ENCODE results near the gene TRIM63.

TRIM63 gene

DNA sequence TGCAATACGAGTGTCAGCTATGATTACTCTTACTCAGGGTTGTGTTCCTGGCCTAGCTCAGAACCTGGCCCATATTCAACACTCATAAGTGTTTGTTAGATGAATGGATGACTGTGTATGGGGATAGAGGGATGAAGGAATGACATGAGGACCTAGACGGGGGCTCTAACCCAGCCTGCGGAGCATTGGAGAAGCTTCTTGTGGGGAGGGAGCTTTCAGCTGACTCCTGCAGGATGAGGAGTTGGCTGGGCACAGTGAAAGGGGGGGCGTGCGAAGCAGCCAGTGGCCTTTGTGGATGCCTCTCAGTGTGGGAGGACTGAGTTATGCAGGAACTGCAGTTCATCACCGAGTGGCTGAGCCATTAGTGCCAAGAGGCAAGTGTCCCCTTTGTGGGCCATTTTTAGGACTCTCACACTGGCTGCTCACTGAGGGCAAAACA, 47.1 kb downstream of the TRIM63 start:
- H3K4me3 ChIP-seq (ENCODE audit: low read depth in 1 of 2, low read length in 2 of 2): no peak overlapping the region
- H3K36me3 ChIP-seq (ENCODE audit: control insufficient read depth in 1 of 2, insufficient read depth in 2 of 2, low read length in 2 of 2): no peaks in the 10 kb centered on the region
- no peak overlapping the region for H3K27ac ChIP-seq (ENCODE audit: low read depth, low read length)
- H3K9me3 ChIP-seq (ENCODE audit: control insufficient read depth in 1 of 2, low read length in 2 of 2): no peaks in the 10 kb centered on the region
- no peak overlapping the region for H3K9ac ChIP-seq (ENCODE audit: low read depth in 1 of 2, low read length in 2 of 2)
- H3K27me3 ChIP-seq (ENCODE audit: control insufficient read depth in 1 of 2, insufficient read depth in 2 of 2, low read length in 2 of 2): no peaks in the 10 kb centered on the region
- H3K4me1 ChIP-seq (ENCODE audit: control insufficient read depth in 1 of 2, insufficient read depth in 2 of 2, low read length in 2 of 2): peaks cover 0 to 6% of the 10 kb centered on the region in 2 donors

DNA sequence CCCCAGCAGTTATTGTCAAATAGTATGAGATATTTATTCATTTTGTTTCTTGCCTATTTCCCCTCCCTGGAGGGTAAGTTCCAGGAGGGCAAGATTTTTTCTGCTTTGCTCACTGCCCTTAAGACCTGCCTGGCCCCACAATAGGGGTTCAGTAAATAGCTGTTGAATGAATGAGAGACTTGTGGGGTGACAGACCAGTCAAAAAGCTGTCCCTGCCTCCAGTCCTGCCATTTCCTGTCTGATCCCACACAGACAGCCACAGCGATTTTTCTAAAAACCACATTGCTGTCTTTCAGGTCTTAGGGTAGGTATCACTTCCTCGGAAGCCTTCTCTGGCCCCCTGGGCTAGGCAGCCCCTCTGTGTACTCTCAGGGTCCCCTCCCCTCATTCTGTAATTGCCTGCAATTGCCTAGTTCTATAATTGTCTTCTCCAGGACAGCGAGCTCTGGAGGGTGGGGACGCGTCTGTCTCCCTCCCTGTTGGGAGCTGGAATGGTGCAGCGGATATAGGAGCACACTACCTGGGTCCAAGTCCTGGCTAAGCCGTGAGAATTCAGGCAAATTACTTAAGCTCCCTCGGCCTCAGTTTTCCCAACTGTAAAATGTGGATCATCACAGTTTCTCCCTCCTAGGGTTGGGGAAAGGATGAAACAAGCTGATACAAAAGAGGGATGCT, 47.7 kb downstream of the TRIM63 start:
- Histone ChIP-seq H3K4me1 (ENCODE audit: control insufficient read depth in 1 of 2, insufficient read depth in 2 of 2, low read length in 2 of 2) (peaks cover 0 to 6% of the 10 kb centered on the region in 2 donors), H3K9ac (ENCODE audit: low read depth in 1 of 2, low read length in 2 of 2) (no peak overlapping the region)

DNA sequence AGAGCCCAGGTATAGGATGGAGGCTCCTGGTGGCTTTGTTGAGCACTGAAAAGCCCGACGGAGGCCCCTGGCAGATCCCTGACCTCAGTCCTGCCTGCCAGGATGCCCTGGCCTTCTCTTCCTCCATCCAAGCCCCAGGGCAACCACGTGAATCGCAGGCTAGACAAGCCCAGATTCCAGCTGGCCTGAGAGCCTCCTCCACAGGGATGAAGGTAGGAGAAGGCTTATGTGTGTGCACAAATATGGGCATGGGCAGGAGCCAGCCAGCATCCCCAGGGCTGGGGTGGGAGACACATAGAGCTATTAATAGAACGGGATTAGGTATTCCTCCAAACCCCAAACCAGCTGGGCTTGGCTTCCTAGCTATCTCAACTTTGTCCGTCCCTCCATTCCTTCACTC, 49.8 kb downstream of the TRIM63 start:
- peaks cover 0 to 6% of the 10 kb centered on the region in 2 donors for H3K4me1 ChIP-seq (ENCODE audit: control insufficient read depth in 1 of 2, insufficient read depth in 2 of 2, low read length in 2 of 2)
- no peak overlapping the region for H3K9ac ChIP-seq (ENCODE audit: low read depth in 1 of 2, low read length in 2 of 2)
- H3K4me3 ChIP-seq (ENCODE audit: low read depth in 1 of 2, low read length in 2 of 2): no peak overlapping the region
- no peaks in the 10 kb centered on the region for H3K9me3 ChIP-seq (ENCODE audit: control insufficient read depth in 1 of 2, low read length in 2 of 2)
- H3K27ac ChIP-seq (ENCODE audit: low read depth, low read length): no peak overlapping the region
- H3K36me3 ChIP-seq (ENCODE audit: control insufficient read depth in 1 of 2, insufficient read depth in 2 of 2, low read length in 2 of 2): no peaks in the 10 kb centered on the region
- H3K27me3 ChIP-seq (ENCODE audit: control insufficient read depth in 1 of 2, insufficient read depth in 2 of 2, low read length in 2 of 2): no peaks in the 10 kb centered on the region

More for the DNA sequence above, 47.7 kb downstream of the TRIM63 start:
- H3K9me3 ChIP-seq (ENCODE audit: control insufficient read depth in 1 of 2, low read length in 2 of 2): no peaks in the 10 kb centered on the region
- H3K27me3 ChIP-seq (ENCODE audit: control insufficient read depth in 1 of 2, insufficient read depth in 2 of 2, low read length in 2 of 2): no peaks in the 10 kb centered on the region
- no peak overlapping the region for H3K27ac ChIP-seq (ENCODE audit: low read depth, low read length)
- H3K36me3 ChIP-seq (ENCODE audit: control insufficient read depth in 1 of 2, insufficient read depth in 2 of 2, low read length in 2 of 2): no peaks in the 10 kb centered on the region
- H3K4me3 ChIP-seq (ENCODE audit: low read depth in 1 of 2, low read length in 2 of 2): no peak overlapping the region

DNA sequence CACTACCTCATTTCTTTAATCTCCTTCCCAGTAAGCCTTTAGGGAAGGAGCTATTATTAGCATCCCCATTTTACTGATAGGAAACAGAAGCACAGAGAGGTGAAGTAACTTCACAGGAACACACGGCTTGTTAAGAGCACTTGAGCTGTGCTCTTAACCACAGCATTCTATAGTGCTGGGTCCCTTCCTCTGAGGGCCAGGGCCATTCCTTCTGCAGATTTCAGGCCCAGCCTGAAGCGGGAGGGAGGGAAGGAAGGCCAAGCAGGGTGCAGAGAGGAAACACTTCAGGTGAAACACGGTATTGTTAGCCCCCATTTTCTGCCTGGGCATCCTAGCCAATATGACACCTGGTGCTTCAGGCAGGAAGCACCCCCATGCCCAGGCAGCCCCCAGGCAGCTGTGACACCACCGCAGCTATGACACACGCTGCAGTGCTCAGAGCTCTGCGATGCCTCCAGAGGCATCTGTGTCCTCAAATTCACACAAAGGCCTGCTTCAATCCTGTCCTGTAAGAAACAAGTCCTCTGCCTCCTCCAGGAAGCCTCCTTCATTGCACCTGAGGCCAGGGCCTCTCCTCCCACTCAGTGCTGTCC, 50.4 kb downstream of the TRIM63 start:
- H3K4me3 ChIP-seq (ENCODE audit: low read depth in 1 of 2, low read length in 2 of 2): no peak overlapping the region
- H3K27ac ChIP-seq (ENCODE audit: low read depth, low read length): no peak overlapping the region
- H3K9ac ChIP-seq (ENCODE audit: low read depth in 1 of 2, low read length in 2 of 2): no peak overlapping the region
- no peaks in the 10 kb centered on the region for H3K36me3 ChIP-seq (ENCODE audit: control insufficient read depth in 1 of 2, insufficient read depth in 2 of 2, low read length in 2 of 2)
- peaks cover 0 to 6% of the 10 kb centered on the region in 2 donors for H3K4me1 ChIP-seq (ENCODE audit: control insufficient read depth in 1 of 2, insufficient read depth in 2 of 2, low read length in 2 of 2)
- no peaks in the 10 kb centered on the region for H3K27me3 ChIP-seq (ENCODE audit: control insufficient read depth in 1 of 2, insufficient read depth in 2 of 2, low read length in 2 of 2)
- no peaks in the 10 kb centered on the region for H3K9me3 ChIP-seq (ENCODE audit: control insufficient read depth in 1 of 2, low read length in 2 of 2)

DNA sequence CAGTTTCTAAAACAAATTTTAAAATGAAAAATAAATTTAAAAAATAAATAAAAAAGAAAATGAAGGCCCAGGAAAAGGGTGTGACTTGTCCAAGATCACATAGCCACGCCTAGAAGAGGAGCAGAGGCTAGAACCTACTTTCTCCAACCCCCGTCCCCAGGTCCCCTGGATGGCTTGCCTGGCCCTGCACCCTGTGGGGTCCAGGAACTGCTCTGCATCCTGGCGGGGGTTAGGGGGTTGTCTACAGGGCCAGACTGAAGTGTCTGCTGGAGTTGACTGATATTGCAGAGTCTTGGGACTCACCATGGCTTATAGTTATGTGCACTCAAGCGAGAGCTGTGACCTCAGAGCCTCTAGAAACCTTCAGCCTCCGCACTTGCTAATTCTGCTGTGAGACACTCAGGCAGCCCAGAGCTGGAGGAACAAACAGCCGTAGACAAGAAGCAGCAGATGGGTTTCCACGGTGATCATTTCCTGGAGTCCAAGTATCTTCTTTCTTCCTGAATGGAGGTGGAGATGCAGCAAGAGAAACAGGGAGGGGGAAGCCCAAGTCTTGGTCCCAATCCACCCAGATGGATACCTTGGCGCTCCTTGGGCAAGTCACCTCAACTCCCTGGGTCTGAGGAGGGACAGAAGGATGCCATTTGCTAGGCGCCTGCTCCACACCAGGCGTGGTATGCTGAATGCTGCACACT, 51.0 kb downstream of the TRIM63 start:
- Histone ChIP-seq H3K27ac (ENCODE audit: low read depth, low read length) (no peak overlapping the region), H3K4me3 (ENCODE audit: low read depth in 1 of 2, low read length in 2 of 2) (no peak overlapping the region), H3K27me3 (ENCODE audit: control insufficient read depth in 1 of 2, insufficient read depth in 2 of 2, low read length in 2 of 2) (no peaks in the 10 kb centered on the region), H3K36me3 (ENCODE audit: control insufficient read depth in 1 of 2, insufficient read depth in 2 of 2, low read length in 2 of 2) (no peaks in the 10 kb centered on the region), H3K9me3 (ENCODE audit: control insufficient read depth in 1 of 2, low read length in 2 of 2) (no peaks in the 10 kb centered on the region), H3K9ac (ENCODE audit: low read depth in 1 of 2, low read length in 2 of 2) (no peak overlapping the region), H3K4me1 (ENCODE audit: control insufficient read depth in 1 of 2, insufficient read depth in 2 of 2, low read length in 2 of 2) (peaks cover 0 to 6% of the 10 kb centered on the region in 2 donors)

DNA sequence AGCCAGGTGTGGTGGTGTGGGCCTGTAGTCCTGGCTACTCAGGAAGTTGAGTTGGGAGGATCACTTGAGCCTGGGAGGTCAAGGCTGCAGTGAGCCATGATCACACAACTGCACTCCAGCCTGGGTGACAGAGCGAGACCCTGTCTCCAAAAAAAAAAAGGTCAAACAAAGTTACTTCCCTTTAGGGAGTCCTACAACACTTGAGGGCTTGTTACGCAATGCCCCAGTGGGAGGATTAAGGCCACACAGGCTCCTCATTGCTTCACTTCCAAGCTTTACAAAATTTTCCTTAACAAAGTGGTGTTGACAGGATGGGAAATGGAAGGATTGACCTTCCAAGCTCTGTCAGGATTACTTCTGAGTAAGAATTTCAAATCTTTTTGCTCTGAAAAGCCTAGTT, 52.1 kb downstream of the TRIM63 start:
- peaks cover 0 to 6% of the 10 kb centered on the region in 2 donors for H3K4me1 ChIP-seq (ENCODE audit: control insufficient read depth in 1 of 2, insufficient read depth in 2 of 2, low read length in 2 of 2)
- no peaks in the 10 kb centered on the region for H3K9me3 ChIP-seq (ENCODE audit: control insufficient read depth in 1 of 2, low read length in 2 of 2)
- H3K27me3 ChIP-seq (ENCODE audit: control insufficient read depth in 1 of 2, insufficient read depth in 2 of 2, low read length in 2 of 2): no peaks in the 10 kb centered on the region
- H3K36me3 ChIP-seq (ENCODE audit: control insufficient read depth in 1 of 2, insufficient read depth in 2 of 2, low read length in 2 of 2): no peaks in the 10 kb centered on the region
- H3K4me3 ChIP-seq (ENCODE audit: low read depth in 1 of 2, low read length in 2 of 2): no peak overlapping the region
- no peak overlapping the region for H3K27ac ChIP-seq (ENCODE audit: low read depth, low read length)
- H3K9ac ChIP-seq (ENCODE audit: low read depth in 1 of 2, low read length in 2 of 2): no peak overlapping the region

DNA sequence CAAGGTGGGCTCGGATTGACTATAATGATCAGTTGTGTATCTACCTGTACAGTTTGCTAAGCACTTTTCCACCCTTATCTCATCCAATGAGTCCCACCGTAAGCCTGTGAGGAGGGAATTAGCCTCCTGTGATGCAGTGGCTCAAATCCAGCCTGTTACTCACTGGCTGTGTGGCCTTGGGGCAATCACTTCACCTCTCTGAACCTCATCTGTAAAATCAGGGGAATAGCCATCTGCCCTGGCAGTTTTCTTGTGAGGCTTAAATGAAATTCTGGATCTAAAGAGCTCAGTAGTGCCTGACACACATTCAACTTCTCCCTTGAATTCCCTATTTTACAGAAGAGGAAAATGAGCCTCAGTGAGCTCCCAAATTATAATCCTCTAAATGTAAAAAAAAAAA, 53.3 kb downstream of the TRIM63 start:
- H3K27ac ChIP-seq (ENCODE audit: low read depth, low read length): no peak overlapping the region
- H3K36me3 ChIP-seq (ENCODE audit: control insufficient read depth in 1 of 2, insufficient read depth in 2 of 2, low read length in 2 of 2): no peaks in the 10 kb centered on the region
- H3K4me3 ChIP-seq (ENCODE audit: low read depth in 1 of 2, low read length in 2 of 2): no peak overlapping the region
- H3K4me1 ChIP-seq (ENCODE audit: control insufficient read depth in 1 of 2, insufficient read depth in 2 of 2, low read length in 2 of 2): peaks cover 0 to 6% of the 10 kb centered on the region in 2 donors
- no peaks in the 10 kb centered on the region for H3K9me3 ChIP-seq (ENCODE audit: control insufficient read depth in 1 of 2, low read length in 2 of 2)
- no peak overlapping the region for H3K9ac ChIP-seq (ENCODE audit: low read depth in 1 of 2, low read length in 2 of 2)
- H3K27me3 ChIP-seq (ENCODE audit: control insufficient read depth in 1 of 2, insufficient read depth in 2 of 2, low read length in 2 of 2): no peaks in the 10 kb centered on the region

DNA sequence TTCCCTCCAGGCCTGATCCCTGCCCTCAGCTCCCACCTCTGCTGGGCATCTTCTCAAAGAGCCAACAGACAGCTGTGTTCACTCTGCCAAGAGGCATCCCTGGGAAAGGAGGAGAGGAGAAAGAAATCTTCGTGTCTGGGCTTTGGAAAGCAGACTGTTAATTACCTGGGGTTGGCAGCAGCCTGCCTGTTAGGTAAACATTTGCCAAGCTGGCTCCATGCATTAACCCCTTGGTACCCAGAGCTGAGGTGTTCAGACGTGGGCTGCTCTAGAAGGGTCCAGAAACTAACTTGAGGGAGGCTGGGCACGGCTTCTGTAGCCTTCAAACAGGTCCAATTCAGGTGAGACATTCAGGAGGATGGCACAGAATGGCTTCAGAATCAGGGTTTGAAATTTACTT, 54.6 kb downstream of the TRIM63 start:
- Histone ChIP-seq H3K4me3 (ENCODE audit: low read depth in 1 of 2, low read length in 2 of 2) (no peak overlapping the region), H3K27ac (ENCODE audit: low read depth, low read length) (no peak overlapping the region), H3K4me1 (ENCODE audit: control insufficient read depth in 1 of 2, insufficient read depth in 2 of 2, low read length in 2 of 2) (peaks cover 0 to 6% of the 10 kb centered on the region in 2 donors), H3K9me3 (ENCODE audit: control insufficient read depth in 1 of 2, low read length in 2 of 2) (no peaks in the 10 kb centered on the region), H3K9ac (ENCODE audit: low read depth in 1 of 2, low read length in 2 of 2) (no peak overlapping the region), H3K36me3 (ENCODE audit: control insufficient read depth in 1 of 2, insufficient read depth in 2 of 2, low read length in 2 of 2) (no peaks in the 10 kb centered on the region), H3K27me3 (ENCODE audit: control insufficient read depth in 1 of 2, insufficient read depth in 2 of 2, low read length in 2 of 2) (no peaks in the 10 kb centered on the region)

DNA sequence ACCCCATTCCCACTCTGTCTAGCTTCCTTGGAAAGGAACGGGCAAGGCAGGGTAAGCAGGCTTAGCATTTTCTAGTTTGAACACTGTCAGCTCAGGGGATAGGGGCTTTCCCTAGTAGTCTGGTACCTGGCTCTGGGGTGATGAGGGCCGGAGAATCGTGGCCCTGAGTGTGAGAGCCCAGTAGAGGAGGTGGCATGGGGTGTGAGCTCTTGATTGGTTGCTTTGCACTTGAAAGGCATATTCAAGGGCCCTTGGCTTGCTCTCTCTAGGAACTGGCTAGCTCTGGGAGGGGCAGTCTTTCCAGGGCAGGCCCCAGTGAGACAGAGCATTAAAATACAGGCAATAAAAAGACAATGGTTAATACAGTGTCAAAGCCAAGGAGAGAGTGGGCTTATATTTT, 56.6 kb downstream of the TRIM63 start:
- Histone ChIP-seq H3K27me3 (ENCODE audit: control insufficient read depth in 1 of 2, insufficient read depth in 2 of 2, low read length in 2 of 2) (no peaks in the 10 kb centered on the region), H3K36me3 (ENCODE audit: control insufficient read depth in 1 of 2, insufficient read depth in 2 of 2, low read length in 2 of 2) (no peaks in the 10 kb centered on the region)

DNA sequence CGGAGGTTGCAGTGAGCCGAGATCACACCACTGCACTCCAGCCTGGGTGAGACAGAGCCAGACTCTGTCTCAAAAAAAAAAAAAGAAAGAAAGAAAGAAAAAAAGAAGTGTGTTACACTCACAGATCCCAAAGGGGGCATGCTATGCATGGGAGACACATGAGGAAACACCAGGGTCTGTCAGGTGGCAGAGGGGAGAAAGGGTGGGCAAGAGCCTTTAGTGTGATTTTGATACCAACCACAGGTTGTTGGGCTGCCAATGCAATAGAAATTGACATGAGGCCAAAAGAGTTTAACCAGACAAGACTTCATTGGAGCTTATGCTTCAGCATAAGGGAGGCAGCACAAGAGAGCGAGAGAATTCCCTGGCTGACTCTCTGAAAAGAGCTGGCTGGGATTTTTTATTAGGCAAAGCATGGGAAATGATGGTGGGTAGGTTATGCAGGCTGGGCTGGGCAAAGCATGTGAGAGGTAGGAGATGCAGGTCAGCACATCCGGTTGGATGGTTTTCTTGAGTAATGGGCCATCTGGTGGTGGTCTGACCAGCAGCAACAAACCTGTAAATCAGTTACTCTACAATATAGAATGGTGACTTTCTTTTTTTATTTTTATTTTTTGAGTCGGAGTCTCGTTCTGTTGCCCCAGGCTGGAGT, 57.5 kb downstream of the TRIM63 start:
- Histone ChIP-seq H3K27ac (ENCODE audit: low read depth, low read length) (no peak overlapping the region), H3K36me3 (ENCODE audit: control insufficient read depth in 1 of 2, insufficient read depth in 2 of 2, low read length in 2 of 2) (no peaks in the 10 kb centered on the region), H3K9me3 (ENCODE audit: control insufficient read depth in 1 of 2, low read length in 2 of 2) (no peaks in the 10 kb centered on the region), H3K9ac (ENCODE audit: low read depth in 1 of 2, low read length in 2 of 2) (no peak overlapping the region), H3K27me3 (ENCODE audit: control insufficient read depth in 1 of 2, insufficient read depth in 2 of 2, low read length in 2 of 2) (no peaks in the 10 kb centered on the region), H3K4me1 (ENCODE audit: control insufficient read depth in 1 of 2, insufficient read depth in 2 of 2, low read length in 2 of 2) (no peaks in the 10 kb centered on the region), H3K4me3 (ENCODE audit: low read depth in 1 of 2, low read length in 2 of 2) (no peak overlapping the region)

More for the DNA sequence above, 56.6 kb downstream of the TRIM63 start:
- H3K4me3 ChIP-seq (ENCODE audit: low read depth in 1 of 2, low read length in 2 of 2): no peak overlapping the region
- no peak overlapping the region for H3K27ac ChIP-seq (ENCODE audit: low read depth, low read length)
- H3K4me1 ChIP-seq (ENCODE audit: control insufficient read depth in 1 of 2, insufficient read depth in 2 of 2, low read length in 2 of 2): no peaks in the 10 kb centered on the region
- H3K9me3 ChIP-seq (ENCODE audit: control insufficient read depth in 1 of 2, low read length in 2 of 2): no peaks in the 10 kb centered on the region
- no peak overlapping the region for H3K9ac ChIP-seq (ENCODE audit: low read depth in 1 of 2, low read length in 2 of 2)

All from duodenal mucosa (tissue), 2 donors.